NCI-H2107 treated with DMSO at 0.1 percent for 48 hours (cell line): ENCODE data around the gene ABLIM1.

Experiments used
- DNase-seq: peaks from one replicate; lab custom pipeline; 2025; ENCODE audit not compliant: unreplicated experiment; lab: John Stamatoyannopoulos, UW

ABLIM1 gene

GRCh38 chr10:114648368-114648767 is 9.7 kb downstream of the ABLIM1 start:
- DNase-seq, result no peak

- DNase-seq, result no peak
Measured at GRCh38 chr10:114647545-114648138, 10.4 kb downstream of the ABLIM1 start.

GRCh38 chr10:114646426-114646825 is 11.6 kb downstream of the ABLIM1 start:
- DNase-seq, result no peak

GRCh38 chr10:114645706-114646105 is 12.4 kb downstream of the ABLIM1 start:
- no peak for DNase-seq

GRCh38 chr10:114643158-114643557 is 14.9 kb downstream of the ABLIM1 start:
- no peak for DNase-seq

GRCh38 chr10:114642729-114643128 is 15.3 kb downstream of the ABLIM1 start:
- no peak for DNase-seq

GRCh38 chr10:114638821-114639625 is 19.1 kb downstream of the ABLIM1 start:
- no peak for DNase-seq

GRCh38 chr10:114635797-114636550 is 22.1 kb downstream of the ABLIM1 start:
- no peak for DNase-seq

- no peak for DNase-seq
Measured at GRCh38 chr10:114635101-114635500, 23.0 kb downstream of the ABLIM1 start.

GRCh38 chr10:114634609-114634979 is 23.5 kb downstream of the ABLIM1 start:
- no peak for DNase-seq

- no peak for DNase-seq
Measured at GRCh38 chr10:114632869-114633715, 25.0 kb downstream of the ABLIM1 start.

GRCh38 chr10:114631666-114632417 is 26.2 kb downstream of the ABLIM1 start:
- DNase-seq, result no peak

- no peak for DNase-seq
Measured at GRCh38 chr10:114631090-114631665, 26.9 kb downstream of the ABLIM1 start.

- DNase-seq, result no peak
Measured at GRCh38 chr10:114629824-114630730, 28.0 kb downstream of the ABLIM1 start.

- DNase-seq, result no peak
Measured at GRCh38 chr10:114629083-114629823, 28.8 kb downstream of the ABLIM1 start.

- DNase-seq, result no peak
Measured at GRCh38 chr10:114628106-114628505, 30.0 kb downstream of the ABLIM1 start.

- no peak for DNase-seq
Measured at GRCh38 chr10:114626841-114627240, 31.2 kb downstream of the ABLIM1 start.
